Measurements from ENCODE around the gene E2F8.

E2F8 gene

DNA sequence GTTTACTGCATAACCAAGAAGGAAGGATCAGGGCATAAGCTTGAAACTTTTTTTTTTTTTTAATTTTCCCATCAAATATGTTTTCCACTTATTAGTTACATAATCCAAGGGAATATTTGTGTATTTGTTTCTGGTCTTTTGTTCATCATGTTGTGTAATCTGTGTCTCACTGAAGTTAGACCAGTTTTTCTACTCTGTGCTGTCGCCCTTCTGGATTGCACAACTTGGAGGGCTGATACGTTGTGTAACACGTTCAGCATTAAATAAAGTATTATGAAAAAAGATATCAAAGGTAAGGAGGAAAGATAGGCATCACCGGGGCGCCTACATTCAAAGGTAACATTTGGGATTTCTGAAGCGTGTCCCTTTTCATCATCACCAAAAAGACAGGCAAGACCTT lies 3.3 kb upstream of the E2F8 start:
- Histone ChIP-seq H3K4me2 (ENCODE audit: insufficient read depth, low read length) (no peak overlapping the region), H3K4me1 (ENCODE audit: insufficient read depth, low read length) (peaks cover 23% of the 10 kb centered on the region)
- DNase-seq = no peak

DNA sequence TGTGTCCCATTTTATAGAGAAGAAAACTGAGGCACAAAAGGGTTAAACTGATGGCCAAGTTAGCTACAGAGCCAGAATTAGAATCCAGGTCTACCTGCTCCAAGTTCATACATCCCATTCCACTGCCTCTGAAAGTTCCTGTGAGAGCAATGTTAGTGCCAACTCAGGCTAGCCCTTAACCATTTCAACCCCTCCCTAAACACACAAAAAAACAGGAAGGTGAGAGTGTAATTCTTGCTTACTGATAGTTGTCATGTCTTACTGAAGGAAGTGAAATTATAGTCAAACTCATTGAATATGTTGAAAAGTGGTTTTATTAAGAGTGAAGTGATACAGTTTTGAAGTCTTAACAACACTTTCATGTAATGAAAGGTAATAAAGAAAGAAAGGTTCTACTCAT lies 2.9 kb upstream of the E2F8 start:
- Histone ChIP-seq H3K27me3 (ENCODE audit: insufficient read depth, low read length, poor library complexity) (no peaks in the 10 kb centered on the region), H3K9me3 (ENCODE audit: insufficient read depth, low read length, severe bottlenecking) (no peaks in the 10 kb centered on the region), H3K36me3 (ENCODE audit: insufficient read depth, low read length) (peaks cover 11% of the 10 kb centered on the region), H3K9ac (ENCODE audit: low read depth, low read length) (no peak overlapping the region; the same call in 1 of the 2 replicates), H3K79me2 (ENCODE audit: insufficient read depth, low read length) (peaks cover 23% of the 10 kb centered on the region), H3K4me1 (ENCODE audit: insufficient read depth, low read length) (peaks cover 27% of the 10 kb centered on the region), H3K4me3 (ENCODE audit: low read depth in 1 of 2, low read length in 2 of 2) (no peak overlapping the region), H3K27ac (ENCODE audit: low read length) (no peak overlapping the region), H4K20me1 (ENCODE audit: insufficient read depth, low read length) (no peaks in the 10 kb centered on the region), H3K4me2 (ENCODE audit: insufficient read depth, low read length) (no peak overlapping the region), H2AFZ (ENCODE audit: low read depth, low read length) (0 out of 2 replicates have a peak overlapping the region, but pooled peaks have one; percentile 20)
- DNase-seq (no peak), ATAC-seq (ENCODE audit: insufficient read depth, low read depth) (no peak)
- TF ChIP-seq EZH2 (IDR thresholded peaks at IDR 0.05; ENCODE audit: borderline replicate concordance, low read depth, low read length, severe bottlenecking) = no peak
- TF ChIP-seq, protein P1, sequence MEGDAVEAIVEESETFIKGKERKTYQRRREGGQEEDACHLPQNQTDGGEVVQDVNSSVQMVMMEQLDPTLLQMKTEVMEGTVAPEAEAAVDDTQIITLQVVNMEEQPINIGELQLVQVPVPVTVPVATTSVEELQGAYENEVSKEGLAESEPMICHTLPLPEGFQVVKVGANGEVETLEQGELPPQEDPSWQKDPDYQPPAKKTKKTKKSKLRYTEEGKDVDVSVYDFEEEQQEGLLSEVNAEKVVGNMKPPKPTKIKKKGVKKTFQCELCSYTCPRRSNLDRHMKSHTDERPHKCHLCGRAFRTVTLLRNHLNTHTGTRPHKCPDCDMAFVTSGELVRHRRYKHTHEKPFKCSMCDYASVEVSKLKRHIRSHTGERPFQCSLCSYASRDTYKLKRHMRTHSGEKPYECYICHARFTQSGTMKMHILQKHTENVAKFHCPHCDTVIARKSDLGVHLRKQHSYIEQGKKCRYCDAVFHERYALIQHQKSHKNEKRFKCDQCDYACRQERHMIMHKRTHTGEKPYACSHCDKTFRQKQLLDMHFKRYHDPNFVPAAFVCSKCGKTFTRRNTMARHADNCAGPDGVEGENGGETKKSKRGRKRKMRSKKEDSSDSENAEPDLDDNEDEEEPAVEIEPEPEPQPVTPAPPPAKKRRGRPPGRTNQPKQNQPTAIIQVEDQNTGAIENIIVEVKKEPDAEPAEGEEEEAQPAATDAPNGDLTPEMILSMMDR (IDR thresholded peaks at IDR 0.05; ENCODE audit: borderline replicate concordance, extremely low read depth, low read length, poor library complexity, severe bottlenecking) = no peak

More for the DNA sequence above, 3.3 kb upstream of the E2F8 start:
- H2AFZ ChIP-seq (ENCODE audit: low read depth, low read length) = no peak overlapping the region
- H3K9me3 ChIP-seq (ENCODE audit: insufficient read depth, low read length, severe bottlenecking) = no peaks in the 10 kb centered on the region
- peaks cover 18% of the 10 kb centered on the region for H3K79me2 ChIP-seq (ENCODE audit: insufficient read depth, low read length)
- no peak overlapping the region for H3K9ac ChIP-seq (ENCODE audit: low read depth, low read length)
- H3K36me3 ChIP-seq (ENCODE audit: insufficient read depth, low read length) = peaks cover 6% of the 10 kb centered on the region
- no peak overlapping the region for H3K4me3 ChIP-seq (ENCODE audit: low read depth in 1 of 2, low read length in 2 of 2)
- no peak for ATAC-seq (ENCODE audit: insufficient read depth, low read depth)
- TF ChIP-seq EZH2 (IDR thresholded peaks at IDR 0.05; ENCODE audit: borderline replicate concordance, low read depth, low read length, severe bottlenecking) = no peak
- TF ChIP-seq, protein P1 (IDR thresholded peaks at IDR 0.05; ENCODE audit: borderline replicate concordance, extremely low read depth, low read length, poor library complexity, severe bottlenecking) = no peak
- H4K20me1 ChIP-seq (ENCODE audit: insufficient read depth, low read length) = no peaks in the 10 kb centered on the region
- H3K27me3 ChIP-seq (ENCODE audit: insufficient read depth, low read length, poor library complexity) = no peaks in the 10 kb centered on the region
- H3K27ac ChIP-seq (ENCODE audit: low read length) = no peak overlapping the region

DNA sequence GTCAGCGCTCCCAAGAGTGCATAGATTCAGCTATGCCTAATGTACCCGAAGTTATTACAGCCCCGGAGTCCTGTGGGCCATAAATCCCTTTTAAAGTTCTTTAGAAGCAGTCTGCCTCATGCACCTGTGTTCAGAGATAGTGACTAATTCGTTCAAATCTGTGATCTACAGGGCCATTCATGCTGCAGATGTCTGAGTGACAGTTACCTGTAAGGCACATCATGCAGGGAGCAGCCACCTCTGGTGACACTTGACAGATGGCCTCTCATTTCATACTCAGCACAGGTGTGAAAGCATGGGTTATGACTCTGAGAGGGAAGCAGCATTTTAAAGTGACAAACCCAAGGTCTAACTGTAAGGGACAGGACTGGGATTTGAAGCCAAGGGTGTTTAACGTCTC lies 2.4 kb upstream of the E2F8 start:
- no peak overlapping the region for H3K4me3 ChIP-seq (ENCODE audit: low read depth in 1 of 2, low read length in 2 of 2)
- peaks cover 27% of the 10 kb centered on the region for H3K79me2 ChIP-seq (ENCODE audit: insufficient read depth, low read length)
- ATAC-seq (ENCODE audit: insufficient read depth, low read depth) = no peak
- DNase-seq = no peak
- peak overlapping the region; percentile 10 for H3K9ac ChIP-seq (ENCODE audit: low read depth, low read length)
- no peak overlapping the region for H2AFZ ChIP-seq (ENCODE audit: low read depth, low read length)
- no peaks in the 10 kb centered on the region for H3K9me3 ChIP-seq (ENCODE audit: insufficient read depth, low read length, severe bottlenecking)
- H3K27ac ChIP-seq (ENCODE audit: low read length) = no peak overlapping the region
- H4K20me1 ChIP-seq (ENCODE audit: insufficient read depth, low read length) = no peaks in the 10 kb centered on the region
- no peaks in the 10 kb centered on the region for H3K27me3 ChIP-seq (ENCODE audit: insufficient read depth, low read length, poor library complexity)
- peaks cover 32% of the 10 kb centered on the region for H3K4me1 ChIP-seq (ENCODE audit: insufficient read depth, low read length)
- H3K36me3 ChIP-seq (ENCODE audit: insufficient read depth, low read length) = peaks cover 16% of the 10 kb centered on the region
- TF ChIP-seq EZH2 (IDR thresholded peaks at IDR 0.05; ENCODE audit: borderline replicate concordance, low read depth, low read length, severe bottlenecking) = no peak
- TF ChIP-seq, protein P1 (IDR thresholded peaks at IDR 0.05; ENCODE audit: borderline replicate concordance, extremely low read depth, low read length, poor library complexity, severe bottlenecking) = no peak
- H3K4me2 ChIP-seq (ENCODE audit: insufficient read depth, low read length) = no peak overlapping the region
